A673 (cell line): ENCODE results near the gene TENM3.

ENCODE experiments used
- EZH2 ChIP-seq: fragments of 200-600 bp; sonication (generic); IDR thresholded peaks from 2 replicates; pipeline ENCODE4 v1.6.1; 2017; ENCODE audit warnings: borderline replicate concordance, low read depth, mild to moderate bottlenecking, mixed read lengths, antibody characterized with exemption, low read length; ENCODE audit not compliant: poor library complexity, severe bottlenecking
- TF ChIP-seq, protein P1 (sequence below): fragments of 300-800, 200-600 bp; sonication (generic); conservative IDR thresholded peaks from 2 replicates; pipeline ENCODE4 v1.5.1; 2017; ENCODE audit warnings: low read depth, mild to moderate bottlenecking, antibody characterized with exemption, low read length, moderate library complexity, mixed read lengths

DNA sequence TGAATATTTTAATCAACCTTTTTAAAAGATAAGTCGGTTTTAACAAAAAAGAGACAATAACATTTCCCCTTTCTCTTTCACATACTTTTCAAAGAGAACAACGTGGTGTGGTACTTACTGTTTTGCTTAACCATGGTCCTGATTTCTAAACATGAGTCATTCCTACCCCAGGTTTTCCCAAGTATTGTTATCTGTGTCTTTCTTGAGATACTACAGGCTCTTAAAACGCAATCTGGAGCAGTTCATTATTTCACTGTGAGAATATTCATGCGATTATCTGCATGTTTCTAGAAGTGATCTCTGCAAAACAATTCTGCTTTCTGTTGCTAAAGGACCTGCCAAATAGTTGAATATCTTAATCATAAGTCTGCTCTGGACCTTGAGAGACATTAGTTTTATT lies 127.3 kb downstream of the TENM3 start:
- TF ChIP-seq EZH2: no peak
- TF ChIP-seq, protein P1, sequence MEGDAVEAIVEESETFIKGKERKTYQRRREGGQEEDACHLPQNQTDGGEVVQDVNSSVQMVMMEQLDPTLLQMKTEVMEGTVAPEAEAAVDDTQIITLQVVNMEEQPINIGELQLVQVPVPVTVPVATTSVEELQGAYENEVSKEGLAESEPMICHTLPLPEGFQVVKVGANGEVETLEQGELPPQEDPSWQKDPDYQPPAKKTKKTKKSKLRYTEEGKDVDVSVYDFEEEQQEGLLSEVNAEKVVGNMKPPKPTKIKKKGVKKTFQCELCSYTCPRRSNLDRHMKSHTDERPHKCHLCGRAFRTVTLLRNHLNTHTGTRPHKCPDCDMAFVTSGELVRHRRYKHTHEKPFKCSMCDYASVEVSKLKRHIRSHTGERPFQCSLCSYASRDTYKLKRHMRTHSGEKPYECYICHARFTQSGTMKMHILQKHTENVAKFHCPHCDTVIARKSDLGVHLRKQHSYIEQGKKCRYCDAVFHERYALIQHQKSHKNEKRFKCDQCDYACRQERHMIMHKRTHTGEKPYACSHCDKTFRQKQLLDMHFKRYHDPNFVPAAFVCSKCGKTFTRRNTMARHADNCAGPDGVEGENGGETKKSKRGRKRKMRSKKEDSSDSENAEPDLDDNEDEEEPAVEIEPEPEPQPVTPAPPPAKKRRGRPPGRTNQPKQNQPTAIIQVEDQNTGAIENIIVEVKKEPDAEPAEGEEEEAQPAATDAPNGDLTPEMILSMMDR: no peak
